ENCODE measurements around the gene TEK.

The TEK gene

DNA sequence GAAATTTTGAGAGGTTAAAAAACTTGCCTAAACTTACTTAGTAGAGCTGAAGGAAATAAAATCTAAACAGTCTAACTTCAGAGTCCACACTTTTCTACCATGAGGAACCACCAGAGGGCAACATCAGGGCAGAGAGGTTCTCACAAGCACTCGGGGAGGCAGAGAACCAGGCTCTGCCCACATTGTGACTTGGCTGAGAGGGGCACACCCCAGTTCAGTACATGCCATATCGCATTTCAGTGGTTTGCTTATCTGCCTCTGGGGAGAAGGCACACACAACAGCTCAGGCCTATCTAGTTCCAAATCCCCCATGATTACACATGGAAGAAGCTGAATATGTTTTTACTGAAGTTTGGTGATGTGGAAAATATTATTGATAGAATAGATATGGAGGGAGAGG, 138.7 kb downstream of the TEK start:
- in situ Hi-C loops (cut with MboI; ENCODE audit: low sequenced_read_pairs): no loop called here
- no peaks in the 10 kb centered on the region for H3K4me1 ChIP-seq
- no peaks in the 10 kb centered on the region for H3K9me3 ChIP-seq
- no peak overlapping the region for H3K4me3 ChIP-seq
- no peaks in the 10 kb centered on the region for H3K27me3 ChIP-seq (ENCODE audit: low read depth)
- H3K36me3 ChIP-seq (replicated peaks): no peaks in the 10 kb centered on the region
- DNase-seq (ENCODE audit: low spot score in 2 of 2): peak; percentile 50 to 65

DNA sequence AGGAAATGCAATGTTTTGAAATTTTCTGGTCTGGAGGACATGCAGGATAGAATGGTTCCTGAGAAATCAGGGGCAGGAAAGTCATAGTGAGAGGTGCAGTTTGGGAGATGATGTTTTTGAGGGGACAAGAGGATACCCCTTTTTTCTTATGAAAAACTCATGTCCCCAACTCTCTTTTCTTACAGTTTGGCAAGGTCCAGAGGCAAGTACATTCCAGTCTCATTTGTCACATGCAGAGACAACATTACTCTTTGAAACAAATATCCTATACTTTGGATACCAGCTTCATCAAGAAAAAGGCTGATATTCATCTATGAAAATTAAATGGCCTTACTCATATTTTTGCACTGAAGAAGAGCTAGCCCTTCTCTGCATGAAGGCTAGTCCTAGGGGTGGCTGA, 139.7 kb downstream of the TEK start:
- in situ Hi-C loops (cut with MboI; ENCODE audit: low sequenced_read_pairs): no loop called here
- no peak for DNase-seq (ENCODE audit: low spot score in 2 of 2)
- Histone ChIP-seq H3K27me3 (ENCODE audit: low read depth) (no peaks in the 10 kb centered on the region), H3K4me3 (no peak overlapping the region), H3K9me3 (no peaks in the 10 kb centered on the region), H3K36me3 (replicated peaks) (no peaks in the 10 kb centered on the region), H3K4me1 (no peaks in the 10 kb centered on the region)

DNA sequence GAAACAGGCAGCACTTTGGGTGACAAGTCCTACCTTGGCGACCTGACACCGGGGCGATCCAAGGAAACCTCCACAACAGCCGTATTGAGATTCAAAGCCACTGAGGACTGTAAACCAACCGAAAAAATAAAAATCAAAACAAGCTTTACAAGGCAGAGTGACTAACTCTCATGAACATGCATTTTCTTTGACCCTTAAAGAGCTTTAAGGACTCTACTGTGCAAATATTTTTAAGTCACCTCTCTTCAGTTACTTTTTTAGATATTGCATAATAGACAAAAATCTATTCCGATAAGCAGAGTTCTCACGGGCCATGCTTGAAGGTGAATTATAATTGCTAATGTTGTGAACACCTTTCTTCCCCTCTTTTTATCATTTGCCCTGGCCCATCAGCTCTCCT, 149.6 kb downstream of the TEK start:
- in situ Hi-C loops (cut with MboI; ENCODE audit: low sequenced_read_pairs): no loop called here
- Histone ChIP-seq H3K4me3 (no peak overlapping the region), H3K36me3 (replicated peaks) (no peaks in the 10 kb centered on the region), H3K9me3 (no peaks in the 10 kb centered on the region), H3K27me3 (ENCODE audit: low read depth) (no peaks in the 10 kb centered on the region), H3K4me1 (no peaks in the 10 kb centered on the region)
- DNase-seq (ENCODE audit: low spot score in 2 of 2): no peak

DNA sequence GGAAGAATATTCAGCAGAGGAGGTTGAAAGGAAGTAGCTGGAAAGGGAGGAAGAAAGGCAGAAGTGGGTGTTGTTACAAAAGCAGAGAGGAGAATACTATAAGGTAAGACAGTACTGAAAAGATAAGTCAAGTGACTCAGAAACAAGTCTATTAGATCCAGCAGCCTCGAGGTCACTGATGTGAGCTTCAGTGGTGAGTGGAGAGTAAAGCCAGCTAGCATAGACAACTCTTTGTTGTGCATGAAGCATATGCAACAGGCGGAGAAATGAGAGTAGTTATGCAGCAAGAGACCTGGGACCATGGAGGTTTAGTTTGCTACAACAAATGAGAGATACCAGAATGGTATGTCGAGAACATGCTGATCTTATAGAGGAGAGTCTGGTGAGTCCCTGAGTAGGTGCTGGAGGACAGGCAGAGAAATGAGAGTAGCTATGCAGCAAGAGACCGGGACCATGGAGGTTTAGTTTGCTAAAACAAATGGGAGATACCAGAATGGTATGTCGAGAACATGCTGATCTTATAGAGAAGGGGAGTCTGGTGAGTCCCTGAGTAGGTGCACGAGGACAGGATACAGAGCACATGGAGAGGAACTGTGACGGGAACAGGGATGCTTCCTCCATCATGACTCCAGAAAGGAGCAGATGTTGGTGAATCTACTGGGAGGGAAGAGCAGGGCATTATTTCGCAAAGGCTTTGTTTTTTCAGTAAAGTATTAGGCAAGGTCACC, 151.9 kb downstream of the TEK start:
- no peak for DNase-seq (ENCODE audit: low spot score in 2 of 2)
- Histone ChIP-seq H3K36me3 (replicated peaks) (no peaks in the 10 kb centered on the region), H3K4me3 (no peak overlapping the region), H3K27me3 (ENCODE audit: low read depth) (no peaks in the 10 kb centered on the region), H3K9me3 (no peaks in the 10 kb centered on the region), H3K4me1 (no peaks in the 10 kb centered on the region)
- in situ Hi-C loops (cut with MboI; ENCODE audit: low sequenced_read_pairs): no loop called here

DNA sequence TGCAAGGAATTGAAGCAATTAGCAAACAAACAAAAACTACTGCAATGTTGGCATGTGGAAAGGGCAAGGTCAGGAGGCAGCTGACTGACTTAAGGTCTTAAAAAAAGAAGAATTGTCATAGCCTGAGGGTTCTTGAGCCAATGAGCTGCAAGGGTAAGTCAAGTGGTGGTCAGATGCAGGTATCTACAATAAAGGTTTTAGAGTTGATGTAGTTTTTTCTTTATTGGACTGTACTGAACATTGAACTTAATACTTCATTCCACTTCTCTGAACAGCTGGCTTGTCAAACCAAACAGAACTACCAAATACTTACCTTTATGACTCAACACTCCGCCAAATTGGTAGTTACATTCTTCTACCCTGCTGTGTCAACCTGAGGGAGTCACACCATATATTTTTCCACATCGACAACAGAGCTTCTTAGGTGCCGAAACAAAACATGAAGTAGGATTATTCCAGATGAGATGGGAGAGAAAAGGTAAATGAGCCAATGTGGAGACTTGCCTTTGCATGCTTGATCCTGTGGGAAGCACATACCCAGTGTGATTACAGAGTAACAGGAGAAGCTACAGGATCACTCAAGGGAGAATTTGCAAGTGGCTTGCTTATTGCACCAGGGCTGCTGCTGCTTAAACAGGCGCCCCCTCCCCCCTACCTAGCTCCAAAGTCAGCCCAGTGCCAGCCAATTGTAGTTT, 152.6 kb downstream of the TEK start:
- in situ Hi-C loops (cut with MboI; ENCODE audit: low sequenced_read_pairs): no loop called here
- DNase-seq (ENCODE audit: low spot score in 2 of 2): no peak
- H3K4me3 ChIP-seq: no peak overlapping the region
- no peaks in the 10 kb centered on the region for H3K9me3 ChIP-seq
- H3K36me3 ChIP-seq (replicated peaks): no peaks in the 10 kb centered on the region
- no peaks in the 10 kb centered on the region for H3K27me3 ChIP-seq (ENCODE audit: low read depth)
- H3K4me1 ChIP-seq: no peaks in the 10 kb centered on the region

DNA sequence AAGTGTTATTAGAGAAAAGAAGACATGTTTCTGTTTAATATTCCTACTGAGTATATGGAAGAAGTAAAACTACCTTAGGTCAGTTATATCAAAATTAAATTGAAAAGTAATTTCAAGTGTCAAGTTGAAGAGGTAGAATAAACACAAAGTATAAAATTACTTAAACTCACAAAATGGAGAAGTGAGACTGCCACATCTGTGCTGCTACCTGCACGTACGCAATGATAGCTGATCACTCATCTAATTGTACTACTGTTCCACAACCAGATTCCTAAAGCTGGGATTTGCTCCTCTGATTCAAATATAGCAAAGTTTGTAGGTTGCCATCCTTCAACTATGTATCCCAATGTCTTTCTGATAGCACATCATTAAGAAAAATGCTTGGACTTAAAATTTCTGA, 163.1 kb downstream of the TEK start:
- Histone ChIP-seq H3K4me3 (no peak overlapping the region), H3K36me3 (replicated peaks) (no peaks in the 10 kb centered on the region), H3K9me3 (no peaks in the 10 kb centered on the region), H3K4me1 (peaks cover 3% of the 10 kb centered on the region), H3K27me3 (ENCODE audit: low read depth) (no peaks in the 10 kb centered on the region)
- no peak for DNase-seq (ENCODE audit: low spot score in 2 of 2)
- in situ Hi-C loops (cut with MboI; ENCODE audit: low sequenced_read_pairs): loop anchor here (10.0 kb wide), 1 partner anchor 237 kb away; no protein-coding TSS in a partner anchor

DNA sequence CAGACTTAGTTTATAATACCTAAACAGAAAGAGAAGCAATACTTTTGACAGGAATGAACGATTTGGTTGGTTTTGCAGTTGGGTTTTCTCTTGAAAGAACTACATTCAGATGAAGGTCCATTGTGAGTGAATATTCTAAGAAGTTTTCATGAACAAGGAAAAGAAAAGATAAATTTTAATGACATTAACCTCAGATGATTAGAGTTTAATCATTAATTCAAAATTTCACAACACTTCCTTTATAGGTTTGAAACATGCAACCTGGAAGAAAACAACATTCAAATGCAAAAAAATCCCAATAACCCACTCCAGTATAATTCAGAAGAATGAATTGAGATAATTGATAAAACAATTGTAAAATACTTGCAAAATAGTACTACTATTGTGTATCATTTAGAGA, 164.2 kb downstream of the TEK start:
- in situ Hi-C loops (cut with MboI; ENCODE audit: low sequenced_read_pairs): loop anchor here (10.0 kb wide), 1 partner anchor 238 kb away; no protein-coding TSS in a partner anchor
- Histone ChIP-seq H3K36me3 (replicated peaks) (no peaks in the 10 kb centered on the region), H3K27me3 (ENCODE audit: low read depth) (no peaks in the 10 kb centered on the region), H3K4me1 (peaks cover 3% of the 10 kb centered on the region), H3K4me3 (no peak overlapping the region), H3K9me3 (no peaks in the 10 kb centered on the region)
- no peak for DNase-seq (ENCODE audit: low spot score in 2 of 2)

DNA sequence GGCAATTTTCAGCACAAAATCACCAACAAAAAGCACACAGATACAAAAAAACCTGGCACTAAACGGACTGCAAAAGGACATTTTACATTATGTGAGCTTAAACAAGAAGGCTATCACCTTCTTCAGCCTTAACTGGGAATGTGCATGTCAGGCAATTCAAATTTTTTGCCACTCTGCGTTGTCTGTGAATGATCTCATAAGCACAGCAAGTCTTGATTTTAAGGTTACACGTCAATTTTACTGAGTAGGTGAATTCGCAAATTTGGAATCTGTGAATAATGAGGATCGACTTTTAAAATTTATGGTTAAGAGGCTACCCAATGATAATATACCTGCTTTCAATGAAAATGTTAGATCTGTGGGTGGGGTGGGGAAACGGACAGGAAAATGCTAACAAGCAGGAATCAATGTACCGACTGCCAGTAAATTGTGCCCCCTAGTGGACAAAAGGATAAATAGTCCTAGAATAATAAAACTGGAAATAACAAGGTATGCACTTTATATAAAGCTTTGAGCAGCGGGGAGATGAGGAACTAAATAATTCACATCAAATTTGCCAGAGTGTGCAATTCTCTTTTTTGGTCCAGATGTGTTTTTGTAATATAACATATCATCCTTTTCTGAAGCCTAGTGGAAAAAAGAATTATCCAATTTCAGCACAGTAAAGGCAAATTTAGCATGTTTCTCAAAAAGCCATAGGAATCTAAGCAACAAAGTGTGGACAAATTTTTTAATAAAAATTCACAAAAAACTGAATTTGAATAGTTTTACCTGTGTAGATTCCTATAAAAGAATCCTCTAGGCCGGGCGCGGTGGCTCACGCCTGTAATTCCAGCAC, 167.4 kb downstream of the TEK start:
- no peak overlapping the region for H3K4me3 ChIP-seq
- no peaks in the 10 kb centered on the region for H3K9me3 ChIP-seq
- H3K36me3 ChIP-seq (replicated peaks): no peaks in the 10 kb centered on the region
- no peaks in the 10 kb centered on the region for H3K27me3 ChIP-seq (ENCODE audit: low read depth)
- H3K4me1 ChIP-seq: peaks cover 3% of the 10 kb centered on the region; the same call in 1 of the 2 replicates
- DNase-seq (ENCODE audit: low spot score in 2 of 2): peak; percentile 38 to 70
- in situ Hi-C loops (cut with MboI; ENCODE audit: low sequenced_read_pairs): loop anchor here (10.0 kb wide), 1 partner anchor 242 kb away; no protein-coding TSS in a partner anchor

DNA sequence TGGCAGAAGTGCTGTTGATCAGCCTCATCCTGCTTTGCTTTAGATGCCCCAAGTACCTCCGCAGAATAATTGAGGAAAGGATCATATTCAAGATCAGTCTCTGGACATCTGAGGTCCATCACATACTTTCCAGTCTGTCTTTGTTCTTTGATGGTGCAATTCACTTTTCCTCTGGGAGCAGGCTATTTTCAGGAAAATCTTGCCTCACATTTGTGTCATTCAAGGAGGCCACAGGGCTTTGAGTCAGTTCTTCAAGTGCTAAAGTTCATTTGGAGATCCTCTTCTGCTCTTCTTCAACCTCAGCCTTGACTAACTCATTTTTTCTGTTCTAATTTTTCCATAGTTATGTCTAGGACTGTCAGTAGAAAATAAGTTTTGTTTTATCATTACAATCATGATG, 169.3 kb downstream of the TEK start:
- Histone ChIP-seq H3K9me3 (no peaks in the 10 kb centered on the region), H3K27me3 (ENCODE audit: low read depth) (no peaks in the 10 kb centered on the region), H3K36me3 (replicated peaks) (no peaks in the 10 kb centered on the region), H3K4me1 (peaks cover under 1% of the 10 kb centered on the region; the same call in 1 of the 2 replicates), H3K4me3 (no peak overlapping the region)
- in situ Hi-C loops (cut with MboI; ENCODE audit: low sequenced_read_pairs): loop anchor here (10.0 kb wide), 1 partner anchor 244 kb away; no protein-coding TSS in a partner anchor
- DNase-seq (ENCODE audit: low spot score in 2 of 2): no peak

DNA sequence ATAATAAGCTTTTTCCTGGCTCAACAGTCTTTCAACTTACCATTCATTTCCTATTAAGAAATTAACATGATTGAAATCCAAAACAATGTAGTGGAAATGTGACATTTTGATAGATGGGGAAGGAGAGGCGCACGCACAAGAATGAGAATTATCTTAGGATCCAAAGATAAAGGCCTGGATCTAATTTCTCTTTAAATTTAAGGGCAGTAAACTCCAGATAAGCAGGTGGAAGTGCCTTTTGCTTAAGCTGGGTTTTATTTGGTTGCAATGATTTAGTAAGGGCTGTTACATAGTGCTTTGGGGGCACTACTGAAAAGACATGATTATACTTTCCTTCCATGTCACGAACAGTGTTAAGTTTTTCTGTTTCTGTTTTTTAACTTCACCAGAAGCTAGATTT, 170.6 kb downstream of the TEK start:
- Histone ChIP-seq H3K36me3 (replicated peaks) (no peaks in the 10 kb centered on the region), H3K4me3 (no peak overlapping the region), H3K9me3 (no peaks in the 10 kb centered on the region), H3K4me1 (no peaks in the 10 kb centered on the region; the same call in 1 of the 2 replicates), H3K27me3 (ENCODE audit: low read depth) (no peaks in the 10 kb centered on the region)
- in situ Hi-C loops (cut with MboI; ENCODE audit: low sequenced_read_pairs): loop anchor here (10.0 kb wide), 1 partner anchor 245 kb away; no protein-coding TSS in a partner anchor
- DNase-seq (ENCODE audit: low spot score in 2 of 2): no peak
